Measurements from ENCODE around the gene SPTBN1.

Gene SPTBN1

DNA sequence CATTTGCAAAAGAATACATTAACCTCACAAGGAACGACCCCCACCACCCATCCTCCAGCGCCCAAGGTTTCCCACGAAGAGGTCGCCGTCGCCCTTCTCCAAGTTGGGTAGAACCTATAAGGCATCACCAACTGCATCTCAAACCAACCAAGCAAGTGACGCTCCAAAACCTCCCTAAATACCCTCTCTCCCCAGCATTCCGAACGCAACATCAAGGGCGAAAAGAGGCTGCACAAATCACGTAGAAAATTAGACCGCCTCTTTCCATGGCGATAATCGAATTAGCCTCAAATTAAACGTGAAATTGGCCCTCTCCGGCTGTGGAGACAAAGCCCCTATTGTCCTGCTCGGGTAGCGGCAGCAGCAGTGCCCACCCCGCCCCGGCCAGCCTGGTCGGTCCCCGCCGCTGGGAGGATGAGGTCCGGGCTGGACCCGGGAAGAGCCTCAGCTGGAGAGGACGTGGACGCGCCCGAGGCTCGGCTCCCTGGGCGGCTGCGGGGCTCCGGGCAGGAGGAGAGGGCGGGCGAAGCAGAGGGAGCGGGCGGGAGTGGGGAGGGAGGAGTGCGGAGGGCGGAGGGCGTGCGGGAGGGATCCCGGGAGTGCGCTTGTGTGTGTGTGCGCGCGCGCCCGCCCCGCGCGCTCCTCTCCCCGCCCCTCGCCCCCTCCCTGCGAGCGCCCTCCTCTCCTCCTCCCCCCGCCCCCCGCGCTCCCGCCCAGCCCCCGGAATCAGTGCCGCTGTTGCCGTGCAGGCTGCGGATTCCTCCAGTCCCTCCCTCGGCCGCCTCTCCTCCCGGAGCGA, at the start of gene SPTBN1:
Gene SPTBN1 (plus strand): TSS at position 765 of the 799 bp plus-strand sequence. CDS start 70,092 bp downstream, outside the sequence.
- DNase-seq (ENCODE audit: low read depth, low spot score), result peak; percentile 93
- TF ChIP-seq, protein P1, sequence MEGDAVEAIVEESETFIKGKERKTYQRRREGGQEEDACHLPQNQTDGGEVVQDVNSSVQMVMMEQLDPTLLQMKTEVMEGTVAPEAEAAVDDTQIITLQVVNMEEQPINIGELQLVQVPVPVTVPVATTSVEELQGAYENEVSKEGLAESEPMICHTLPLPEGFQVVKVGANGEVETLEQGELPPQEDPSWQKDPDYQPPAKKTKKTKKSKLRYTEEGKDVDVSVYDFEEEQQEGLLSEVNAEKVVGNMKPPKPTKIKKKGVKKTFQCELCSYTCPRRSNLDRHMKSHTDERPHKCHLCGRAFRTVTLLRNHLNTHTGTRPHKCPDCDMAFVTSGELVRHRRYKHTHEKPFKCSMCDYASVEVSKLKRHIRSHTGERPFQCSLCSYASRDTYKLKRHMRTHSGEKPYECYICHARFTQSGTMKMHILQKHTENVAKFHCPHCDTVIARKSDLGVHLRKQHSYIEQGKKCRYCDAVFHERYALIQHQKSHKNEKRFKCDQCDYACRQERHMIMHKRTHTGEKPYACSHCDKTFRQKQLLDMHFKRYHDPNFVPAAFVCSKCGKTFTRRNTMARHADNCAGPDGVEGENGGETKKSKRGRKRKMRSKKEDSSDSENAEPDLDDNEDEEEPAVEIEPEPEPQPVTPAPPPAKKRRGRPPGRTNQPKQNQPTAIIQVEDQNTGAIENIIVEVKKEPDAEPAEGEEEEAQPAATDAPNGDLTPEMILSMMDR (IDR thresholded peaks at IDR 0.05; ENCODE audit: low read depth, low read length), result no peak
- H3K4me3 ChIP-seq (ENCODE audit: low read depth, low read length), result peak within 1 kb of the TSS; percentile 89

DNA sequence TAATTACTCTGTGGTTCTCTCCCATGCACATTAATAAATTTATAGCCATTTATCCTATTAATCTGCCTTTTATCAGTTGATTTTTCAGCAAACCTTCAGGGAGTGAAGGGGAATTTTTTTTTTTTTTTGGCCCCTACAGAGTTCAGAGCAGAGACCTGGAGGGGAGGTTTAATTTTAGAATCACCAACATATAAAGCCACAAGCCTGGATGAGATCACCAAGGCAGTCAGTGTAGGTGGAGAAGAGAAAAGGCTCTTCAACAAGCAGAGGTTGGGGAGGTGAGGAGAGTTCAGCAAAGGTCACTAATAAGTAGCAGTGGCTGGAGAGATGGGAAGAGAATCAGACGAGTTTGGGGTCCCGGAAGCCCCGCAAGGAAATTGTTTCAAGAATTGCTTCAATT, 48.4 kb upstream of the SPTBN1 start:
- in situ Hi-C loops (cut with HindIII; ENCODE audit: low sequenced_read_pairs), result no loop called here
- H3K4me3 ChIP-seq (ENCODE audit: low read depth, low read length), result no peak overlapping the region
- TF ChIP-seq, protein P1 (IDR thresholded peaks at IDR 0.05; ENCODE audit: low read depth, low read length), result no peak
- no peak for DNase-seq (ENCODE audit: low read depth, low spot score)

More for the DNA sequence above, at the start of gene SPTBN1:
- in situ Hi-C loops (cut with HindIII; ENCODE audit: low sequenced_read_pairs), result no loop called here

DNA sequence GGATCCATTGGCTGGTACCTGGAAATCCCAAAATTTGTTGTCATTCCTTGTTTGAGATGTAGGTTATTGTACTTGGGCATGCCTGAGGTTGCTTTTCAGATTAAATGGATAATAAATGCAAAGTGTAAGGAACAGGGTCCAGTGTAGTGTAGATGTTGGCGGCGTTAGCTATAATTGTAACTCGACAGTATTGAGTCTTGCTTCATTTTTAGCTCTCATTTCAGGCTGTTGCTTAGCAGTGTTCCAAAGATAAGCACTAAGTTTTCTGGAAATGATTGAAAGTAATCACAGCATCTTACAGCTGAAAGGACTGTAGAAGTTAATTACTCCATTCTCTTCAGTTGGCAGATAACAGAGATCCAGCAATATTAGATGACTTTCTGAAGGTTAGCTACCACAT, 47.8 kb upstream of the SPTBN1 start:
- no peak for DNase-seq (ENCODE audit: low read depth, low spot score)
- TF ChIP-seq, protein P1 (IDR thresholded peaks at IDR 0.05; ENCODE audit: low read depth, low read length), result no peak
- H3K4me3 ChIP-seq (ENCODE audit: low read depth, low read length), result no peak overlapping the region
- in situ Hi-C loops (cut with HindIII; ENCODE audit: low sequenced_read_pairs), result no loop called here

DNA sequence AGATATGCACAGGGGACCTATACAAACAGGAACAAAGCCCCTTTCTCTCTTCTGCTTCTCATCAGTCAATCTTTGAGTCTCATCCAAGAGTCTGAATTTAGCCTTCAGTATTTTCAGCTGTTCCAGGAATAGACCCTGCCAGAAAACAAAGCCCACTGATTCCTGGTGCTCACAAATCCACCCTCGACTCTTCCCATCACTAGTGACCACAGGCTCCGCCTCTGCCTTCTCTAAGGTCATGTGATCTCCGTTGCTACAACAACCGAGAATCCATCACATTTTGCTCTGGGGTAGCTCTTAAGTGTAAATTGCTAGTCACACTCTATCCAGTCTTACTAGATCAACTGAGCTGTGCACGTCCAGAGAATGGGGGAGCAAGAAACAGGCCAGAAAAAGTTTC, 46.4 kb upstream of the SPTBN1 start:
- no peak for DNase-seq (ENCODE audit: low read depth, low spot score)
- no peak overlapping the region for H3K4me3 ChIP-seq (ENCODE audit: low read depth, low read length)
- TF ChIP-seq, protein P1 (IDR thresholded peaks at IDR 0.05; ENCODE audit: low read depth, low read length), result no peak
- in situ Hi-C loops (cut with HindIII; ENCODE audit: low sequenced_read_pairs), result no loop called here

DNA sequence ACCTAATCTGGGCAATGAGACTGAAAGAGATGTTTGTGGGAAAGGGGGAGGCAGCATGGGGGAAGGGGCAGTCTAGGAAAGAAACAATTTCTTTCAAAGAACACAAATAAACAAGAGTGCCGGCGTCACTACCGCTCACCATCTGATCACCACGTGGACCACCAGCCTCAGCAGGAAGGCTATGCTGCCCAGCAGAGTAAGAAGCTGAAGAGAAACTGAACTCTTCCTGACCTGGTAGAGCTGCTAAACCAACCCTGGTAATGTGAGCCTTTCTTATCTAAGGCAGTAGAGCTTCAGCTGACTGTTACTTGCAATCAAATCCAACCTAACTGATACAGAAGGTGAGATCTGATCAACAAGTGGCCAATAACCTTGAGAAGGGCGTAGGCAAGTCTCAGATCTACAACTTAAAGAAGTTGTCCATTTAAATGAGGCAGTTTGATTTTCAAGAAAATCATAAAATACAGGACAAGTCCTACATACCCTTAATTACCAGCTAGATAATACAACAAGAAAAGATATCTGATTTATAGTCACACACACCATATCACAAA, 44.2 kb upstream of the SPTBN1 start:
- no peak overlapping the region for H3K4me3 ChIP-seq (ENCODE audit: low read depth, low read length)
- DNase-seq (ENCODE audit: low read depth, low spot score), result peak; percentile 65
- TF ChIP-seq, protein P1 (IDR thresholded peaks at IDR 0.05; ENCODE audit: low read depth, low read length), result no peak
- in situ Hi-C loops (cut with HindIII; ENCODE audit: low sequenced_read_pairs), result no loop called here

GRCh38 chr2:54416166-54416813, 39.8 kb upstream of the SPTBN1 start:
- no peak overlapping the region for H3K4me3 ChIP-seq (ENCODE audit: low read depth, low read length)
- TF ChIP-seq, protein P1 (IDR thresholded peaks at IDR 0.05; ENCODE audit: low read depth, low read length), result no peak
- peak; percentile 23 for DNase-seq (ENCODE audit: low read depth, low spot score)
- in situ Hi-C loops (cut with HindIII; ENCODE audit: low sequenced_read_pairs), result no loop called here

Data from astrocyte of the spinal cord (primary cell).